PC-9 (cell line): ENCODE data around the gene TPPP. TPM values are rescaled to one million over a fixed set of nuclear protein-coding genes. Genes with fewer than 3 reads are reported as not detected.

Experiments
- BruUV-seq: library from RNA; stranded (reverse); fragments of 400-500 nt; replicated peaks from 2 replicates; lab custom pipeline; 2021; lab: Mats Ljungman, UMichigan
- CTCF ChIA-PET: fragments of 300-600 bp; sonication (Branson Sonifier 250); formaldehyde crosslinking; loops from one replicate; lab custom pipeline; 2022; ENCODE audit warnings: antibody characterized with exemption; lab: Charles Lee
- POLR2A ChIA-PET: fragments of 300-600 bp; sonication (Branson Sonifier 250); formaldehyde crosslinking; loops from one replicate; lab custom pipeline; 2022; ENCODE audit warnings: antibody characterized with exemption; ENCODE audit not compliant: unreplicated experiment; lab: Charles Lee
- DNase-seq, 2 experiments: peaks; one replicate each; pipeline versions ENCODE4 v3.0.0 to v3.0.0-alpha.2; 2015 to 2022; ENCODE audit warnings: mixed read lengths in 1 of 2
- H2AFZ ChIP-seq: fragments of 200-600 bp; sonication (generic); 2 replicates; pipeline ENCODE4 v1.8.1; 2017; ENCODE audit warnings: antibody characterized with exemption
- H3F3A ChIP-seq: fragments of 200-600 bp; sonication (generic); 2 replicates; pipeline ENCODE4 v1.8.1; 2017; ENCODE audit warnings: antibody characterized with exemption, mild to moderate bottlenecking, low read depth; ENCODE audit not compliant: insufficient read depth
- H3K27ac ChIP-seq: fragments of 200-600 bp; sonication (generic); 2 replicates; pipeline ENCODE4 v1.6.1; 2016; ENCODE audit warnings: mixed run types
- H3K27me3 ChIP-seq: fragments of 200-600 bp; sonication (generic); 2 replicates; pipeline ENCODE4 v1.6.1; 2016; ENCODE audit warnings: low read depth, mixed run types; ENCODE audit not compliant: insufficient read depth
- H3K36me3 ChIP-seq: fragments of 200-600 bp; sonication (generic); 2 replicates; pipeline ENCODE4 v1.6.1; 2016; ENCODE audit warnings: low read depth, mixed run types
- H3K4me1 ChIP-seq: fragments of 200-600 bp; sonication (generic); replicated peaks from 2 replicates; pipeline ENCODE4 v1.6.1; 2016; ENCODE audit warnings: mixed run types; ENCODE audit not compliant: insufficient read depth
- H3K4me2 ChIP-seq: fragments of 200-600 bp; sonication (generic); 2 replicates; pipeline ENCODE4 v1.6.1; 2017; ENCODE audit warnings: mixed run types
- H3K4me3 ChIP-seq: fragments of 200-600 bp; sonication (generic); 2 replicates; pipeline ENCODE4 v1.6.1; 2016; ENCODE audit warnings: mixed run types
- H3K79me2 ChIP-seq: fragments of 200-600 bp; sonication (generic); 2 replicates; pipeline ENCODE4 v1.6.1; 2017; ENCODE audit warnings: low read depth, mixed run types
- H3K9me2 ChIP-seq: fragments of 200-600 bp; sonication (generic); 2 replicates; pipeline ENCODE4 v1.8.1; 2017; ENCODE audit warnings: mild to moderate bottlenecking; ENCODE audit not compliant: insufficient read depth
- H3K9me3 ChIP-seq: fragments of 200-600 bp; sonication (generic); 2 replicates; pipeline ENCODE4 v1.8.1; 2016; ENCODE audit warnings: low read depth; ENCODE audit not compliant: insufficient read depth
- H4K20me1 ChIP-seq: fragments of 200-600 bp; sonication (generic); 2 replicates; pipeline ENCODE4 v1.8.1; 2017; ENCODE audit not compliant: insufficient read depth
- EZH2 ChIP-seq: fragments of 200-600 bp; sonication (generic); IDR thresholded peaks from 2 replicates; pipeline ENCODE4 v1.8.0; 2017; ENCODE audit warnings: antibody characterized with exemption, low read depth
- intact Hi-C: fragments of 100-400 bp; cut with micrococcal nuclease; formaldehyde crosslinking; loops from one replicate; pipeline ENCODE4 v1.10.0; 2022; ENCODE audit not compliant: unreplicated experiment
- total RNA-seq: library from RNA; stranded (reverse); gene quantifications from 2 replicates; pipeline ENCODE4 v1.2.3, GENCODE V29; 2021
- TF ChIP-seq, protein P1 (sequence below): fragments of 200-600 bp; sonication (generic); conservative IDR thresholded peaks from 2 replicates; pipeline ENCODE4 v1.6.1; 2017; ENCODE audit warnings: mixed run types, antibody characterized with exemption, mild to moderate bottlenecking, moderate library complexity

The TPPP gene
- total RNA-seq, 1 experiment from 2014 or later, result 0.17 TPM

DNA sequence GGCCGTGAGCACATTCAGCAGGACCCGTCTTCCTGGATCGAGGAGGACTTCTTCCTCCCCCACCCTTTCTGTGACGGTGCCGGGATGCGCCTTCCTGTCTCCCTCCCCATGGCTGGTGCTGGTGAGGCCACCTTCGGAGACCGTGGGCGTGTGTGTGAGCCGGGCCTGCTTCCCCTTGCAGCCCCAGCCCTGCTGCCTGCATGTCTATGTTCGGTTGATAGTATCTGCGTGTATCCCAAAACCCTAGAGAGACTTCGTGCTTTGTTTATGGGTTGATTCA is 68.3 kb downstream of the TPPP start:
- Histone ChIP-seq H3K9me2 (no peaks in the 10 kb centered on the region), H4K20me1 (0 out of 2 replicates have a peak, but pooled peaks cover 4% of the 10 kb centered on the region), H3K4me3 (no peak overlapping the region), H2AFZ (no peak overlapping the region), H3K79me2 (no peaks in the 10 kb centered on the region), H3K36me3 (peaks cover 8% of the 10 kb centered on the region), H3K4me1 (no peaks in the 10 kb centered on the region), H3K27me3 (no peaks in the 10 kb centered on the region), H3K27ac (no peak overlapping the region), H3K4me2 (no peak overlapping the region), H3K9me3 (no peaks in the 10 kb centered on the region), H3F3A (peaks cover 3% of the 10 kb centered on the region; the same call in 1 of the 2 replicates)
- intact Hi-C loops, result no loop called here
- DNase-seq, result no peak
- TF ChIP-seq EZH2, result no peak
- TF ChIP-seq, protein P1, sequence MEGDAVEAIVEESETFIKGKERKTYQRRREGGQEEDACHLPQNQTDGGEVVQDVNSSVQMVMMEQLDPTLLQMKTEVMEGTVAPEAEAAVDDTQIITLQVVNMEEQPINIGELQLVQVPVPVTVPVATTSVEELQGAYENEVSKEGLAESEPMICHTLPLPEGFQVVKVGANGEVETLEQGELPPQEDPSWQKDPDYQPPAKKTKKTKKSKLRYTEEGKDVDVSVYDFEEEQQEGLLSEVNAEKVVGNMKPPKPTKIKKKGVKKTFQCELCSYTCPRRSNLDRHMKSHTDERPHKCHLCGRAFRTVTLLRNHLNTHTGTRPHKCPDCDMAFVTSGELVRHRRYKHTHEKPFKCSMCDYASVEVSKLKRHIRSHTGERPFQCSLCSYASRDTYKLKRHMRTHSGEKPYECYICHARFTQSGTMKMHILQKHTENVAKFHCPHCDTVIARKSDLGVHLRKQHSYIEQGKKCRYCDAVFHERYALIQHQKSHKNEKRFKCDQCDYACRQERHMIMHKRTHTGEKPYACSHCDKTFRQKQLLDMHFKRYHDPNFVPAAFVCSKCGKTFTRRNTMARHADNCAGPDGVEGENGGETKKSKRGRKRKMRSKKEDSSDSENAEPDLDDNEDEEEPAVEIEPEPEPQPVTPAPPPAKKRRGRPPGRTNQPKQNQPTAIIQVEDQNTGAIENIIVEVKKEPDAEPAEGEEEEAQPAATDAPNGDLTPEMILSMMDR, result no peak
- ChIA-PET POLR2A (no interaction called here), CTCF (no interaction called here)
- no TSS peak for BruUV-seq

DNA sequence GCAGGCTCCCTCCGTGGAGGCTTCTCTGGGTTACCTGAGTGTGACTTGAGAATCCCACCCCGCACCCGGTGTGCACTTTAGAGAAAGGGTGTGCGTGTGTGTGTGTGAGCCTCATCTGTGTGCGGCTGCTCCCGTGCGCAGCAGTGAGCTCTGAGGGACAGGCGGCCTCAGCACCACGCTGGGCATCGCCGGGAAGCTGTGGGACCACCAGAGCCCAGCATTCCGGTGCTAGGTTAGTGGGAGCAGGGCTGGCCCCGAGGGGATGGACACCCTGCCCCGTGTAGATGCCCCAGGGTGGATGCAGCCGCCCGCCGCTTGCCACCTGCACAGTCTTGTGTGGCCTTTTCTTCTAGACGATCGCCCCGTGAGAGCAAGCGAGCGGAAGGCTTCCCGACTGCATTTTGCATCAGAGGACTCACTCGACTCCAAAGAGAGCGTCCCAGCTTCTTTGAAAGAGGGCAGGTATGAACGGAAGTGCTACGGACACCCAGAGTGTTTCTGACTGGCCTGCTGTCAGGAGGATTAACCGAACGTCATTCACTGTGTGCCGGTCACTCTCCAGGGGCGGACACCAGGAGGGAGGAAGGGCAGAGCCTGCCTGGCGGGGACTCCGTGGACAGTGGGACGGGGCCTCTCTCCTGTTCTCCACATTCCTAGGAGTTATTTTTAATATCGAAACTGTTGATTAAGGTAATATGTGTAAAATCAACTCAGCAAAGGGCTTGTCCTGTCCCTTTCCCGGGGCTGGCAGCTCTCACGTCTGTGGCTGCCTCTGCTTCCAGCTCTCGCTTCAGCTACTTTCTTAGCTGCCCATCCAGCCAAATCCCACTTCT is 68.8 kb downstream of the TPPP start:
- no peaks in the 10 kb centered on the region for H3K9me2 ChIP-seq
- no peak for DNase-seq
- H3K27ac ChIP-seq, result no peak overlapping the region
- BruUV-seq, result no TSS peak
- H3K36me3 ChIP-seq, result peaks cover 13% of the 10 kb centered on the region
- ChIA-PET CTCF (no interaction called here), POLR2A (no interaction called here)
- H3K79me2 ChIP-seq, result no peaks in the 10 kb centered on the region
- no peaks in the 10 kb centered on the region for H3K27me3 ChIP-seq
- no peak overlapping the region for H3K4me3 ChIP-seq
- 0 out of 2 replicates have a peak, but pooled peaks cover 4% of the 10 kb centered on the region for H4K20me1 ChIP-seq
- intact Hi-C loops, result no loop called here
- no peaks in the 10 kb centered on the region for H3K9me3 ChIP-seq
- H3F3A ChIP-seq, result peaks cover 3% of the 10 kb centered on the region; the same call in 1 of the 2 replicates
- no peak overlapping the region for H3K4me2 ChIP-seq
- no peaks in the 10 kb centered on the region for H3K4me1 ChIP-seq
- TF ChIP-seq, protein P1, result no peak
- no peak for TF ChIP-seq EZH2
- H2AFZ ChIP-seq, result no peak overlapping the region

DNA sequence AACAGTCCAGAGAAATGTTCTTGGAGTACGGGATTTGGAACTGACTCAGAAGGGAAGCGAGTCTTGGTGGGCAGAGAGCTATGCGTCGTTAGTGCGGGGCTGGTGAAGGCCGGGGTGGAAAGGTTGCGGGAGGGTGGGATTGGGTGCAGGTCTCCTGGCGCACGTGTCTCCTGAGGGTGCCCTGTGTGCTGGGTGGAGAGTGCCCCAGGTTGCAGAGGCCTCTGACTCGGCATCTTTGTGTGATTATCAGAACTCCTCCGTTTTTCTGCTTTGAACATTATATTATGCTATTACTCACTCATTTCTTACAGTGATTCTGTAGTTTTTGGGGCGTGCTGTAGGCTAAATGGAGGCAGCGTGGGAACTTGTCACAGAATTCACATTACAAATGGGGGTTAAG is 69.6 kb downstream of the TPPP start:
- POLR2A ChIA-PET, result no interaction called here
- H4K20me1 ChIP-seq, result 0 out of 2 replicates have a peak, but pooled peaks cover 4% of the 10 kb centered on the region
- no peak overlapping the region for H3K4me3 ChIP-seq
- no TSS peak for BruUV-seq
- CTCF ChIA-PET, result no interaction called here
- no peak for TF ChIP-seq EZH2
- TF ChIP-seq, protein P1, result no peak
- peaks cover 21% of the 10 kb centered on the region for H3K36me3 ChIP-seq
- H3K4me1 ChIP-seq, result no peaks in the 10 kb centered on the region
- H3K9me2 ChIP-seq, result no peaks in the 10 kb centered on the region
- intact Hi-C loops, result no loop called here
- H3F3A ChIP-seq, result no peaks in the 10 kb centered on the region
- no peaks in the 10 kb centered on the region for H3K9me3 ChIP-seq
- no peak for DNase-seq
- no peaks in the 10 kb centered on the region for H3K27me3 ChIP-seq
- no peak overlapping the region for H3K27ac ChIP-seq
- H3K4me2 ChIP-seq, result no peak overlapping the region
- H2AFZ ChIP-seq, result no peak overlapping the region
- no peaks in the 10 kb centered on the region for H3K79me2 ChIP-seq
